COR-L47 (cell line): ENCODE measurements around the gene EEFSEC.
A peak's percentile ranks its signal among the peaks of the same experiment; 100 is the strongest.
"Not testable (repeated sequence)": the region's sequence is repeated elsewhere in the genome, so short reads cannot be mapped to it uniquely, and the experiment has no call there.

Experiments used
- DNase-seq: peaks from one replicate; lab custom pipeline; 2025; lab: John Stamatoyannopoulos, UW

The EEFSEC gene

DNA sequence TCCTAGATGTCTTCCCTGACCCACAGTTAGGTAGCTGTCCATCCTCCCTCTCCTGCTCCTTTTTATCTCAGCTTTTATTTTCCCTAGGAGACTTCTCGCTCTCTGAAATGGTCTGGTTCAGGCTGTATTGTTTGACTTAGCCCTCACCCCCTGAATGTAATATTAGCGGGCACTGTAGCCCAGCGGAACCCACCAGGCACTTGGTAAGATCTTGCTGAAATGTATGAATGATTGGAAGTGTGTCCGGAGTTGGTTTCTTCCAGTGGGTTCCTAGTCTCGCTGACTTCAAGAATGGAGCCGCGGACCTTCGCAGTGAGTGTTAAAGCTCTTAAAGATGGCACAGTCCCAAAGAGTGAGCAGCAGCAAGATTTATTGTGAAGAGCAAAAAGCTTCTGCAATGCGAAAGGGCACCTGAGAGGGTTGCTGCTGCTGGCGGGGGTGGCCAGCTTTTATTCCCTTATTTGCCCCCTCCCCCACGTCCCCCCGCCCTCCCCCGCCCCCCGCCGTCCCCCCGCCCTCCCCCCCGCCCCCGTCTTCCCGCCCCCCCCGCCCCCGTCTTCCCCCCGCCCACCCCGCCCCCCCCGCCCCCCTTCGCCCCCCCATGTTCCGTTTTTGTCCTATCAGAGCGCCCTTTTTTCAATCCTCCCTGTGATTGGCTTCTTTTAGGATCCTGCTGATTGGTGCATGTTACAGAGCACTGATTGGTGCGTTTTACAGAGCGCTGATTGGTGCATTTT, 694 bp upstream of the EEFSEC start:
- peak; percentile 83 for DNase-seq

DNA sequence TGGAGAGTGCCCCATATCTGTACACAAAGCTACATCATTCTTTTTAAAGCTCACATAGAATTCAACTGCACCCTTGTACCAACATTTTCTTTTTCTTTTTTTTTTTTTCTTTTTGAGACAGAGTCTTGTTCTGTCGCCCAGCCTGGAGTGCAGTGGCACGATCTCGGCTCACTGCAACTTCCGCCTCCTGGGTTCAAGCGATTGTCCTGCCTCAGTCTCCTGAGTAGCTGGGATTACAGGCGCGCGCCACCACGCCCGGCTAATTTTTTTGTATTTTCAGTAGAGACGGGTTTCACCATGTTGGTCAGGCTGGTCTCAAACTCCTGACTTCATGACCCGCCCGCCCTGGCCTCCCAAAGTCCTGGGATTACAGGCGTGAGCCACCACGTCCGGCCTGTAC, 1.1 kb downstream of the EEFSEC start:
- DNase-seq, result not testable (repeated sequence)

DNA sequence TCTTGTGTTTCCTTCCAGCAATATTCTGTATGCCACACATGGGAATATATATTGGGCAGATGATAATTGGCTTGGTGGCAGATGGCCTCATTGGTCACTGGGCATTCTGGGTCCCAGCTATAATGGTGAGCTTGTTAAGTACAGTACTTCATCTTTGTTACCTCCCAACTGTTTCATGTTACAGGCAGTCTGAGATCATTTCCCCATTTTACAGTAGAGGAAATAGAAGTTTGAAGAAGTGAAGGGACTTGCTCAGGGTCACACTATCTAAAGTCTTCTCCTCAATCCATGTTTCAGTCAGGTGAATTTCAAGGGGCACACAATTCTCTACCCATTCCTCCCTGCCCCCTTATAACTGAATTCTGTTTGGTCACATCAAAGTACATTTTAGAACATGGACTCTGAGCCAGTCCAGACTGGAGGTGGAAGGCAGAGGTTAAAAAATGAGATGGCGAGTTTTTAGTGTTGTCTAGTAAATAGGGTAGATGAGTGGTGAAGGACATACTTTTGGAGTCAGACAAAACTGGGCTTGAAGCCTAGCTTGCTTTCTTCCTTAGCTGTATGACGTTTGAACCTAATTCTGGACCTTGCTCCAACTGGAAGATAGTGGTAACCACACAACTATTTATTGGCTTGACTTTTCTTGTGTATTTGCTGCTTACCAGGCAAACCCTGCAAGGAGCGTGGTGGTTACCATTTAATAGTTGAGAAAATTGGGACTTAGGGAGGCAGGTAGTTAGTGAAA, 2.5 kb downstream of the EEFSEC start:
- DNase-seq, result no peak

- no peak for DNase-seq
These were observed 7.4 kb downstream of the EEFSEC start for GRCh38 chr3:128160661-128161060.

- DNase-seq, result no peak
These were observed 10.2 kb downstream of the EEFSEC start for GRCh38 chr3:128163432-128163831.

- no peak for DNase-seq
These were observed 13.7 kb downstream of the EEFSEC start for GRCh38 chr3:128166971-128167453.

DNA sequence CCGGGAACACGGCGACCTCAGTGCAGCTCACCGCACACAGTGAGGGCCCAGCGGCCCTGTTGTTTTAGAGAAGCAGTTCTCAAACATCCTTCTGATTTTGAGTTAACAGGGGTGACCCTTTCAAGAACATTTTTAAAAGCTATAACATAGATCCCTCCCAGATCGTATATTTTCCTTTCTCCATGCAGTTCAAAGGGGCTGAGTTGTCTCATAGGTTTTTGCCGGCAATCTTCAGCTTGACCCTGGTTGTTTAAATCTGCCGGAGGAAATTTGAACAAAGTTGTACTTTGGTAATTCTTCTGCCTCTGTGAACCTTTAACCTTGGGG, 14.3 kb downstream of the EEFSEC start:
- DNase-seq, result no peak

DNA sequence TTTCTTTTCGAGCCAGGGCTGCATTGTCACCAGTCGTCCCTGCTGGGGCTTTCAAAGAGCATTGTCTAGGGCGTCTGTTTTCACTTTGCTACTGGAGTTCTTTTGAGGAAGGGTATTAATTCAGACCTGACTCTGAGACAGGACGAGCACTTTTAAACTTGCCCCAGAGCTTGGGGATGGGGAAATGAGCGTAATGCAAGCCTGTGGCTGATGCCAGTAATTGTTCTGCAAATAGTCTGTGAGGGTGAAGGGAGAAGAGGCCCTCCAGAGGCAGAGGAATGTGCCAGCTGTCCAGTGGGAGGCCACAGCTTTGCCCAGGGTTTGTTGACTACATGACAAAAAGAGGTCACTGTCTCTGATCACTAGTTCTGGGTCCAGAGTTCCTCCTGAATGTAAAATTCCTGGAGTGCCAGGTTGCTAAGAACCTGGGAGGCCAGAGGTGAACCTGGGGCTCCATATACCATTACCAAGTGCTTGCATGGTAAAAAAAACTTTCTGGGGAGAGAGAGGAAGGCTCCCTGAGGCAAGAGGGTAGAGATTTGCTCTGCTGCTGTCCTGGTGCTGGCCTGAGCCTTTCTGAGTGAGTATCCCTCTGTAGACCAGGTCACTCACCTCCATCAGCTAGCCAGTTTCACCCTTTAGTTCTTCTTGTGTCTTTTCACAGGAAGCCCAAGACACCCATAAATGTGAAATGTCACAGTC, 14.8 kb downstream of the EEFSEC start:
- no peak for DNase-seq

DNA sequence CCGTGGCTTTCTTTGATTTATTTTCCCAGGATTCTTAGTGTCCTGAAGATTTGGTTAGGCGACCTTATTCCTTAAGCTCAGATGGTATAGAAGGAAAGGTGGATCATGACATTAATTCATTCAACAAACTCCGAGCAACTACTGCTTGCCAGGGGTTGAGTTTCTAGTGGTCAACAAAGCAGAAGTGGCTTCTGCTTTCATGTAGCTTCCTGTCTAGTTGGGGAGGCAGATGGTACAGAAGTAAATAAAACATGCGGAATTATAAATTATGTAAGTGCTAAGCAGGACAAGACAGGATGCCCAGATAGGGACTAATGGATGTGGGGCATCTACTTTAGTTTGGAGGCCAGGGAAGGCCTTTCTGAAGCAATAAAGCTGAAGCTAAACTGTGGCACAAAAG, 15.6 kb downstream of the EEFSEC start:
- DNase-seq, result no peak

DNA sequence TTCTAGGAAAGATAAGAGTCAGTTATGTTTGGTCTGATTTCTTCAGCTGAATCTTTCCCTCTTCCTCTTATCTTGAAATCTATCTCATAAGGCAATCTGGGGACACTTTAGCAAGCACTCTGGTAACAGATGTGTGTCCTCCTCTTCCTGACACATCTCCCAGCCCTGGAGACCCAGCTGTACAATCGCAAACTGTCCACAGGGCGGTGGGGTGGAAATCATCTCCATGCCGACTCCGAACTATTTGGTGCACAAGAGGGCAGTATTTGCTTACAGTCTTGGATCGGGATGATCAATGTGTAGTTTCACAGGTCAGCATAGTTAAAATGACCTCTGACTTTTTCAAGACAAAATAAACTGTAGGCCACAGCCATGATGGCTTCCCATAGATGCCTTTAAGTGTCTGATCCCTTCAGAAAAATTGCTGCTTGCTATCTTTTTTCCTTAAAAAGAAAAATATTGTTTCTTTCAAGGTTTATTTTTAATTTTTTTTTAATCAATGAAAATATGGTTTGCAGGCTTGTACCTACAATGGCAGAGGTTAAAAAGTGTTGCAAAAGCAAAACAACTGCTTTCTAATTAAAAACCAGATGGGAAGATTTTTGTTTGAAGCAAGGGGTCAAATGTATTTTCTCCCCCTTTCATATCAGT, 17.7 kb downstream of the EEFSEC start:
- peak; percentile 84 for DNase-seq

- DNase-seq, result no peak
These were observed 19.9 kb downstream of the EEFSEC start for GRCh38 chr3:128173200-128173599.

- DNase-seq, result no peak
These were observed 20.6 kb downstream of the EEFSEC start for GRCh38 chr3:128173849-128174248.

- DNase-seq, result no peak
These were observed 21.7 kb downstream of the EEFSEC start for GRCh38 chr3:128174675-128175590.

- no peak for DNase-seq
These were observed 22.5 kb downstream of the EEFSEC start for GRCh38 chr3:128175768-128176167.

- DNase-seq, result no peak
These were observed 23.1 kb downstream of the EEFSEC start for GRCh38 chr3:128176276-128176833.

- DNase-seq, result no peak
These were observed 24.6 kb downstream of the EEFSEC start for GRCh38 chr3:128177865-128178264.

DNA sequence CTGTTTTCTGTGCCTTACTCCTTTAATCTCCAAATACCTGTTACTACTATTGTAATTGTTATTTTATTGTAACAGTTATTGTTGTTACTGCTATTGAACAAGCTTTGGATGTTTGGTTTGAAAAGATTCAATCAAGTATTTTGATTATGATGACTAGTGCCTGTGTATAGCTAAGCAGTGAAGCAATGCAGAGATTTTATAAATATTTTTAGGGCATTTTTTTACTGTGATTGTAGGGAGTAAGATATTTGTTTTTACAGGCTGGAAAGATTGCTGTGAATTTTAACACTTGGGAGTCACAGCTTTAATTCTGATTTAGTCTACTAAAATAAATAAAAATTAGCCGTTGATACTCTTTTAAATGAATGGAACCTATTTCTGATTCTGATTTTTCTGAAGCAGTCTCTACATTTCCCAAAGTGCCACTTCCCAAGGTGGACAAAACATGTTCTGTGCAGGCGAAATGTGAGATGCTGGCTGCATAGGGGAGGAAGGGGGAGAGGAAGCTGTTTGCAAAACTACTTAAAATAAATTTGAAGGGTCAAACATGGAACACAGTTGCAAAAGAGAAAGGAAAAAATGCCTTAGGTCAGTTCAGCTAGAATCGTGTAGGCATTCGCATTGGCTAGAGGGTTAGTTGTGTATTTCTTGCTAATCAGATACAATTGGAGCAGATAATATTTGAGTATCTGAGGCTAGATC, 25.7 kb downstream of the EEFSEC start:
- DNase-seq, result no peak

DNA sequence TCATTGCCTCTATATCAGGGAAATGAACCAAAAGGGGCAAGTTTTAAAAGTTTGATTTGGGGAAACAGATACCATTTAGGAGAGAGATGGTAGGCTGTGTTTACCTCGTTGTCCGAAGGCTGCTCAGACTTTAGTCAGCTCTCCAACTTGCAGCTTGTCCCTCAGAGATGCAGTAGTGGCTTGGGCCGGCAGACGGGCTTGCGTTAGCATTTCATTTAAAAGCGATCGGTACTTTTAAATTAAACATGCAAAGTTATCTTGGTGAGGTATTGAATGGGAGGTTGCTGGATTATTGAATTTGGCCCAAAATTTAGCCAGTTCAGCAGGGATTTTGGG, 26.2 kb downstream of the EEFSEC start:
- no peak for DNase-seq

- DNase-seq, result no peak
These were observed 27.2 kb downstream of the EEFSEC start for GRCh38 chr3:128180436-128180835.

DNA sequence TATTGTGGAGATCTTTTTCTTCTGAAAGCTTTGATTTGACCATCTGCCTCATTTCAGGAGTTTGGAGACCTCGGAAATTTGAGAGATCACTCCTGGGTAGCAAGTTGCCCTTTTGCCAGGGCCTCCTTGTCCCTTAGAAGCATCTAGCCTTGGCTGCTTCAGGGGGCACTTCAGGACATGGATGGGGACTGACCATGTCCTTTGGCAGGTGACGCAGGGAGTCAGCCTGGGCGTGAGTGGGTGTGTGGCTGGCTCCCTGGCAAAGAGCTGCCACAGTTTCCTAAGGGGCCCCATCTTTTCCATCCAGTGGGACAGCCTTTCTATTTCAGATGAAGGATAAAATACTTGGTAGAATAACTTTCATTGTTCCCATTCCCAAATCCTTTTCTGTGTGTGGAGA, 27.6 kb downstream of the EEFSEC start:
- DNase-seq, result no peak

DNA sequence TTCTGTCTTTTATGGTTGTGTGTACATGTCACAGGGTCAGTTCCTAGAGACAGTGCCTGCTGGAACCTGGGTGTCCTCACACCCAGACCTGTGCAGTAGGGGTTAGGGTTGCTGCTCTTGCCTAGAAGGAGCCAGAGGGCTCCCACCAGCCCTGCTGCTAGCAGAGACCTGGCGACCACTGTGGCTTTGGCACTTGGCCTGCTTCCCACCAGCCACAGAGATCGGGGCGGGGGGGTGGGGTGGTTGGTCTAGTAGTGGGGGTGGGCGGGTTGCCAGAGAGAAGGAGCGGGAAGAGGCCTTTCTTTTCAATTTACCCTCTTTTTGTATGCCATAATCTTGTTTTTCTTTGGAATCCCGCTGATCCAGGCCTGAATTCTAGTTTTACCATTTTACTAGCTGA, 29.4 kb downstream of the EEFSEC start:
- no peak for DNase-seq
